Measurements from ENCODE around the gene ARFGAP1.

The ARFGAP1 gene

DNA sequence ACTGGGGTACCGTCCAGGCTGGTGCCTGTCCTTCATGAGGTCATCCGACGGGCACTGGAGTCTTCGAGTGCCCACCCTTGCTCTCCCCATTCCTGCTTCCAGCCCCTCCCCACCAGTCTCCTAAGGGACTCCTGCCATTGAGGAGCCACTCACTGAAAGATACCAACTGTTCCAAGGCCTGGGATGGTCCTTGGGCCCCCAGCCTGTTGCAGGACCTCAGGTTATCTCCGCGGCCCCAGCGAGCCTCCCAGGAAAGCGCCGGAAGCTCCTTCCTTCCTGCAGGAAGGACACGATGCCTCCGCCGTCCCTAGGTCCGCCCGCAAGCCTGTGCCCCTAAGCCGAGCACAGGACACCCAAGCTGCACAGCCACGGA, 19.6 kb upstream of the ARFGAP1 start:
- Histone ChIP-seq H3K27ac (ENCODE audit: low read length) (no peak overlapping the region), H3K36me3 (ENCODE audit: control insufficient read depth in 2 of 2, insufficient read depth in 2 of 2, low read length in 2 of 2) (no peaks in the 10 kb centered on the region), H3K27me3 (ENCODE audit: control insufficient read depth in 1 of 2, insufficient read depth in 2 of 2, low read length in 2 of 2) (peaks cover 44 to 45% of the 10 kb centered on the region in 2 donors), H3K9ac (ENCODE audit: low read length in 2 of 2) (no peak overlapping the region), H3K4me1 (ENCODE audit: control insufficient read depth, insufficient read depth, low read length) (peaks cover 10% of the 10 kb centered on the region), H3K9me3 (ENCODE audit: control insufficient read depth in 2 of 2, low read length in 2 of 2) (no peaks in the 10 kb centered on the region), H3K4me3 (ENCODE audit: low read length in 2 of 2) (peak overlapping the region in 1 of 2 donors; percentile 60)

DNA sequence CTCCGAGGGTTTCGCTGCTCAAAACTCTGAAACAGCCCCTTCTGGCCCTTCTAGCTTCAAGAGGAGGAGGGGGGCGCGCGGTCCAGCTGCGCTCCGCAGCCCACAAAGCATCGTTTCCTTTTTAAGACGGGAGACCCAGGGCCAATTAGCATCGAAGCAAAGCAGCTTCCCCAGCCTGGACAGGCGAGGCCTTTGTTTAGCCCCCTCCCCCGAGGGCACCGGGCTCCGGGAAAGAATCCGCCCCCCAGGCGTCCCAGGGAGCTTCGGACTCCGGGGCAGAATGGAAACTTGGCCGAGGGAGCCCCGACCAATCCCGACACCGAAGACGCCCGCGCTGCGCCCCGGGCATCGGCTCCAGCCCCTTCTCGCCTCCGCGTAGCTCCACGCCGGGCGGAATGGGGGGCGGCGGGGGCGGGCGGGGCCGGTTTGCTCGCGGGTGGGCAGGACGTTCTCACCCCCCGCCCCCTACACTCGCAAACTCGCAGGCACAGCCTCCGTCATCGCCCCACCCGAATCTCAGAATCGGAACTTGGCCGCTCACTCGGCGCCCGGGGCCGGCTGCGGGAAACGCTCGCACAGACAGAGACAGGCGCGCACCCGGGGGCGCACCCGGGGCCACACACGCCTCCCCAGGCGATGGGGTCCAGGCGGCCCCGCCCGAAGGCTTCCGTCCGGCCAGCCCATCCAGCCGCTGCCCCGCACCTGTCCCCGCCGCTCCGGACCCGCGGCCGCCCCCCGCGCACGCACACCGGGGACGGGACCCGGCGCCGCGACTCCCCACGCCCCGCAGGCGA, 19.0 kb upstream of the ARFGAP1 start:
- Histone ChIP-seq H3K9me3 (ENCODE audit: control insufficient read depth in 2 of 2, low read length in 2 of 2) (no peaks in the 10 kb centered on the region), H3K4me1 (ENCODE audit: control insufficient read depth, insufficient read depth, low read length) (peaks cover 10% of the 10 kb centered on the region), H3K36me3 (ENCODE audit: control insufficient read depth in 2 of 2, insufficient read depth in 2 of 2, low read length in 2 of 2) (no peaks in the 10 kb centered on the region), H3K9ac (ENCODE audit: low read length in 2 of 2) (no peak overlapping the region), H3K27ac (ENCODE audit: low read length) (no peak overlapping the region), H3K4me3 (ENCODE audit: low read length in 2 of 2) (peak overlapping the region in 1 of 2 donors; percentile 60), H3K27me3 (ENCODE audit: control insufficient read depth in 1 of 2, insufficient read depth in 2 of 2, low read length in 2 of 2) (peaks cover 43 to 44% of the 10 kb centered on the region in 2 donors)

DNA sequence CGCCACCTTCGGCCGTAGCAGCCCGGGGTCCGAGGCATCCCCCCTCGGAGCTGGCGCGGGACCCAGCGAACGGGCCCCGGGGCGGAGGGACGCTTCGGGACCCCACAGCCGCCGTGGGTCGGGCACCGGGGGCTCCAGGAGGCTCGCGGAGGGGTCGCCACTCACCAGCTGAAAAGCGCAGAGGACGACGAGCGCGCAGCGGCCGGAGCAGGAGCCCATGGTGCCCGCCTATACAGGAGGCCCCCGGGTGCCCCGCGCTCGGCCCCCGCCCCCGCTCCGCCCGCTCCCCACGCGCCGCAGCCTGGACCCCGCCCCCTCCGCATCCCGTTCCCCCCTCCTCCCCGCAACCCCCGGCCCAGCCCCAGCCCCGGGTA, 18.4 kb upstream of the ARFGAP1 start, which contains the start of gene NKAIN4:
Gene NKAIN4 (minus strand): TSS at position 232 of the 374 bp plus-strand sequence. CDS start 13 bp downstream, at position 219.
- H3K27ac ChIP-seq (ENCODE audit: low read length): no peak within 1 kb of the TSS
- peaks cover 39 to 43% of the 10 kb centered on the region in 2 donors for H3K27me3 ChIP-seq (ENCODE audit: control insufficient read depth in 1 of 2, insufficient read depth in 2 of 2, low read length in 2 of 2)
- no peaks in the 10 kb centered on the region for H3K36me3 ChIP-seq (ENCODE audit: control insufficient read depth in 2 of 2, insufficient read depth in 2 of 2, low read length in 2 of 2)
- no peak within 1 kb of the TSS for H3K9ac ChIP-seq (ENCODE audit: low read length in 2 of 2)
- H3K4me3 ChIP-seq (ENCODE audit: low read length in 2 of 2): peak within 1 kb of the TSS in 1 of 2 donors; percentile 60
- no peaks in the 10 kb centered on the region for H3K9me3 ChIP-seq (ENCODE audit: control insufficient read depth in 2 of 2, low read length in 2 of 2)
- peaks cover 10% of the 10 kb centered on the region for H3K4me1 ChIP-seq (ENCODE audit: control insufficient read depth, insufficient read depth, low read length)

DNA sequence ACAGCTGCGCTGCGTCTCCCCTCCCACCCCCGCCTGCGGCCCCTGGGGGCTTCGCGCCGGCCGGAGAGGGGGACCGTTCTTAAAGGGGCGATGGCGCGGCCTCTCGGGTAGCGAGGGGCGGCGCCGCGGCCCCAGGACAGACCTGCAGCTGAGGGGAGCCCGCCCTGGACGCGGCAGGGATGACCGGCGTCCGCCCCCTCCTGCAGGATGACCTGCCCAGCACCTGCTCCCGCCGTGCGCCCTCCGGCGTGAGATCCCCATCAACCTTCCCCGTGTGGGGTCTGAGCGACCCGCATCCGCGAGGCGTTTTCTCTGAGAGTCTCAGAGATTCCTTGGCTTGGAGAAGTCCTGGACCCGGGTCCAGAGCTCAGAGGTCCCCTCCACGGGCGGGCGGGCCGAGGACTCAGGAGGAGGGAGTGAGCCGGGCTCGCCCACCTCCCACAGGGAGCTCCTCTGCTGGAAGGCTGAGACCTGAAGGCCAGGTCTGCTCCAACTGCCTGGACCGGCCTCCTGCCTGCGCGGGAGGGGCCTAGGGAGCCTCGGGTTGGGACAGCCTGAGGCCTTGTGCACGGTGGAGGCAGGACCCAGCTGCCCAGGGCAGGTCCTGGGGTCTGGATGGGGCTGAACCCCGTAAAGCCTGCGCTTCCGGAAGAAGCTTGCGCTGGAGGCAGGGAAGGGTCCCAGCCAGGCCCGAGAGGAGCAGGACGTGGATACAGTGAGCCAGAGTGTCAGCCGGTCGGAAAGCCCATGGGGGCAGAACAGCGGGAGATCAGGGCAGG, 17.8 kb upstream of the ARFGAP1 start:
- no peaks in the 10 kb centered on the region for H3K9me3 ChIP-seq (ENCODE audit: control insufficient read depth in 2 of 2, low read length in 2 of 2)
- no peaks in the 10 kb centered on the region for H3K36me3 ChIP-seq (ENCODE audit: control insufficient read depth in 2 of 2, insufficient read depth in 2 of 2, low read length in 2 of 2)
- H3K9ac ChIP-seq (ENCODE audit: low read length in 2 of 2): no peak overlapping the region
- H3K27me3 ChIP-seq (ENCODE audit: control insufficient read depth in 1 of 2, insufficient read depth in 2 of 2, low read length in 2 of 2): peaks cover 39 to 47% of the 10 kb centered on the region in 2 donors
- no peak overlapping the region for H3K27ac ChIP-seq (ENCODE audit: low read length)
- peaks cover 10% of the 10 kb centered on the region for H3K4me1 ChIP-seq (ENCODE audit: control insufficient read depth, insufficient read depth, low read length)
- H3K4me3 ChIP-seq (ENCODE audit: low read length in 2 of 2): no peak overlapping the region

DNA sequence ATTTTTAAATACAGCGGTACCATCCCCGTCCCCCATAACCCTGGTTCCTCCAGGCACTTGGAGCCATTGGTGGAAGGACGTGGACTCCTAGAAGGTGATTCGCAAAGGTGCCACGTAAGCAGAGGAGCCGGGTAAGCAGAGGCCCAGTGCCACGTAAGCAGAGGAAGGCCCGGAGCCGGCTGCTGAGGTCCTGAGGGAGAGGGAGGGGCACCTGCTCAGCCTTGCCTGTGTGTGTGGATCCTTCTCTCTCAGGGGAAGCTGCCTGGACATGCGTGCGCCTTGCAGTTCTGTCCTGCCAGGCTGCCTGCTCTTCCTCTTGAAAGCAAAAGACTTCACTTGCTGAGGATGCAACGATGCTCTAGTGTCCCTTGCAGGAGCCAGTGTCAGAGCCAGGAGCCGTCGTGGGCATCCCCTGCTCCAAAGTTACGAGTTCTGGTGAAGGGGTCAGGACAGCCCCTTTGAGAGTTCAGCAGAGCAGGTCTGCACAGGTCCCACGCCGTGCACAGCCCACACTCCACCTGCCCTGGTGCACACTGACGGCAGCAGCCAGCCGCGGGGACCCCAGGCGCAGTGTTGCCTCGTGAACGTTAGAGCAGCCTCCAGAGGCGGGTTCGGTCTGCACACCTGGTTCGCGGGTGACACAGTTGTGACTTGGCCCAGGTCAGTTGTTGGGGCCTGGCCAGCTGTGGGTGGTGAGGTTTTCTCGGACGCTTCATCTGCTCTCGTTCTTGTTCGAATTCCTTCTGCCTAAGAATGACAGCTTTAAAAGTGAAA, 16.5 kb upstream of the ARFGAP1 start:
- peaks cover 35 to 46% of the 10 kb centered on the region in 2 donors for H3K27me3 ChIP-seq (ENCODE audit: control insufficient read depth in 1 of 2, insufficient read depth in 2 of 2, low read length in 2 of 2)
- peaks cover 10% of the 10 kb centered on the region for H3K4me1 ChIP-seq (ENCODE audit: control insufficient read depth, insufficient read depth, low read length)
- H3K4me3 ChIP-seq (ENCODE audit: low read length in 2 of 2): no peak overlapping the region
- H3K36me3 ChIP-seq (ENCODE audit: control insufficient read depth in 2 of 2, insufficient read depth in 2 of 2, low read length in 2 of 2): no peaks in the 10 kb centered on the region
- no peak overlapping the region for H3K27ac ChIP-seq (ENCODE audit: low read length)
- no peaks in the 10 kb centered on the region for H3K9me3 ChIP-seq (ENCODE audit: control insufficient read depth in 2 of 2, low read length in 2 of 2)
- no peak overlapping the region for H3K9ac ChIP-seq (ENCODE audit: low read length in 2 of 2)

DNA sequence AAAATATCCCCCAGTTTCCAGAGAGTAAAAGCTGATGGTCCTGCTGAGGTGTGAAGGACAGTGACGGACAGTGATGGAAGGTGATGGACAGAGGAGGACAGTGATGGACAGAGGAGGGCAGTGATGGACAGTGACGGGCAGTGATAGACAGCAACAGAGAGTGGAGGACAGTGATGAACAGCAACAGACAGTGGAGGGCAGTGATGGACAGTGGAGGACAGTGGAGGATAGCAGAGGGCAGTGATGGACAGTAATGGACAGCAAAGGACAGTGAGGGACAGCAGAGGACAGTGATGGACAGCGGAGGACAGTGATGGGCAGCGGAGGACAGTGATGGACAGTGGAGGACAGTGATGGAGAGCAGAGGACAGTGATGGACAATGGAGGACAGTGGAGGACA, 15.7 kb upstream of the ARFGAP1 start:
- Histone ChIP-seq H3K9ac (ENCODE audit: low read length in 2 of 2) (no peak overlapping the region), H3K9me3 (ENCODE audit: control insufficient read depth in 2 of 2, low read length in 2 of 2) (no peaks in the 10 kb centered on the region), H3K4me1 (ENCODE audit: control insufficient read depth, insufficient read depth, low read length) (peaks cover 10% of the 10 kb centered on the region), H3K4me3 (ENCODE audit: low read length in 2 of 2) (no peak overlapping the region), H3K27me3 (ENCODE audit: control insufficient read depth in 1 of 2, insufficient read depth in 2 of 2, low read length in 2 of 2) (peaks cover 43 to 44% of the 10 kb centered on the region in 2 donors), H3K36me3 (ENCODE audit: control insufficient read depth in 2 of 2, insufficient read depth in 2 of 2, low read length in 2 of 2) (no peaks in the 10 kb centered on the region), H3K27ac (ENCODE audit: low read length) (no peak overlapping the region)

DNA sequence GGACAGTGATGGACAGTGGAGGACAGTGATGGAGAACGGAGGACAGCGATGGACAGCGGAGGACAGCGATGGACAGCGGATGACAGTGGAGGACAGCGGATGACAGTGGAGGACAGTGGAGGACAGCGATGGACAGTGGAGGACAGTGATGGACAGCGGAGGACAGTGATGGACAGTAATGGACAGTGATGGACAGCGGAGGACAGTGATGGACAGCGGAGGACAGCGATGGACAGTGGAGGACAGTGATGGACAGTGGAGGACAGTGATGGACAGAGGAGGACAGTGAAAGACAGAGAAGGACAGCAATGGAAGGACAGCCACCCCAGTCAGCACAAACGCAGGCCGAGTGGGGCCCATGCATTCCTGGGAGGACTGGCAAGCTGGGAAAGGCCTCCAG, 15.0 kb upstream of the ARFGAP1 start:
- H3K9ac ChIP-seq (ENCODE audit: low read length in 2 of 2): no peak overlapping the region
- no peak overlapping the region for H3K4me3 ChIP-seq (ENCODE audit: low read length in 2 of 2)
- peaks cover 38 to 39% of the 10 kb centered on the region in 2 donors for H3K27me3 ChIP-seq (ENCODE audit: control insufficient read depth in 1 of 2, insufficient read depth in 2 of 2, low read length in 2 of 2)
- no peaks in the 10 kb centered on the region for H3K36me3 ChIP-seq (ENCODE audit: control insufficient read depth in 2 of 2, insufficient read depth in 2 of 2, low read length in 2 of 2)
- peaks cover 10% of the 10 kb centered on the region for H3K4me1 ChIP-seq (ENCODE audit: control insufficient read depth, insufficient read depth, low read length)
- no peak overlapping the region for H3K27ac ChIP-seq (ENCODE audit: low read length)
- no peaks in the 10 kb centered on the region for H3K9me3 ChIP-seq (ENCODE audit: control insufficient read depth in 2 of 2, low read length in 2 of 2)

DNA sequence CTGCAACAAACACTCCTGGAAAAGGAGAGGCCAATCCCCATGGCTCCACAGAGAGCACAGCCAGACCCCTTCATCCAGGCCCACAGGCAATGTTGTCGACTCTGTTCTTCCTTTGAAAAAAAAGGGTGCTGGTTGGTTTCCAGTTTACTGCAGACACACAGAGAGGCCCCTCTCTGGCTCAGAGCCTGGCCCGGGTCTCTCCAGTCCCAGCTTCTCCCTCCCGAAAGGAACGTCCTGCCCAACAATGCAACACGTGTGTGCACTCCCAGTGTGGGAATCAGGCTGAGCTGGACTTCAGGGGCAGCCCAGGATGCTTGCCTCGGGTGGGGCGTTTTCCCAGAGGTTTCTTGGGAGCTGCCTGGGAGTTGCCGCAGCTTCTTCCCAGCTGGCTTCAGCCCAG, 13.8 kb upstream of the ARFGAP1 start:
- H3K27ac ChIP-seq (ENCODE audit: low read length): no peak overlapping the region
- H3K4me3 ChIP-seq (ENCODE audit: low read length in 2 of 2): no peak overlapping the region
- no peaks in the 10 kb centered on the region for H3K9me3 ChIP-seq (ENCODE audit: control insufficient read depth in 2 of 2, low read length in 2 of 2)
- H3K27me3 ChIP-seq (ENCODE audit: control insufficient read depth in 1 of 2, insufficient read depth in 2 of 2, low read length in 2 of 2): peaks cover 29 to 34% of the 10 kb centered on the region in 2 donors
- H3K9ac ChIP-seq (ENCODE audit: low read length in 2 of 2): no peak overlapping the region
- H3K4me1 ChIP-seq (ENCODE audit: control insufficient read depth, insufficient read depth, low read length): peaks cover 6% of the 10 kb centered on the region
- no peaks in the 10 kb centered on the region for H3K36me3 ChIP-seq (ENCODE audit: control insufficient read depth in 2 of 2, insufficient read depth in 2 of 2, low read length in 2 of 2)

DNA sequence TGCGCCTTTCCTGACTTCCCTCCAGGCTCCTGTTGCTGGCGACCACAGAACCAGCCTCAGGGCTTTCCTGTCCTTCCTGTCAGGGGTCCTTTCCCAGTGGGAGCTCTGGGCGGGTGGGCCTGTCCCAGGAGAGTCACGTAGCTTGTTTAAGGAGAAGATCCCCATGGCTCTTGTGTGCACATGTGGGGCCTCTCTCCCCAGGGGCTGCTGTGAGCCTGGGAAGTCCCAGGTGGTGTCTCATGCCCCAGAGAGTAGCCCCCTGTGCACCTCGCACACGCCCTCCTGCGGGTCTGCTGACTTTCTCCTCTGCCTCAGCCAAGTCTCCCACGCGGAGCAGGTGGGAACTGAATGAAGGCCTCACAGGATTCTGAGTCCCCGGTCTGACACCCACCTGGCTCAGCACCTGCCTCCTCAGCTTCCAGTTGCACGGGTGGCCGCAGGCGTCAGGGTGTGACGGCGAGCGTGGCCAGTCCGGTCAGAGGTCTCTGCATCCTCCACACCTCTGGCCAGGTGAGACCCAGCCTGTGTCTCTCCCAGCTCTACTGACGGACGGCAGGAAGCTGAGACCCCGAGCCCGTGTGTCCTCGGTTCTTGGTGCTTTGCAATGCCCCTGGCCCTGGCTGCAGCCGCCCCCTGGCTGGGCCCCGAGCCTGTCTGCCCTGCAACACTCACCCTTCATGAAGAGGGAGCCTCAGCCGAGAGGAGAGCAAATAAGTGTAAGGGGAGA, 12.7 kb upstream of the ARFGAP1 start:
- Histone ChIP-seq H3K36me3 (ENCODE audit: control insufficient read depth in 2 of 2, insufficient read depth in 2 of 2, low read length in 2 of 2) (no peaks in the 10 kb centered on the region), H3K4me1 (ENCODE audit: control insufficient read depth, insufficient read depth, low read length) (no peaks in the 10 kb centered on the region), H3K9ac (ENCODE audit: low read length in 2 of 2) (no peak overlapping the region), H3K9me3 (ENCODE audit: control insufficient read depth in 2 of 2, low read length in 2 of 2) (no peaks in the 10 kb centered on the region), H3K4me3 (ENCODE audit: low read length in 2 of 2) (no peak overlapping the region), H3K27me3 (ENCODE audit: control insufficient read depth in 1 of 2, insufficient read depth in 2 of 2, low read length in 2 of 2) (peaks cover 25 to 39% of the 10 kb centered on the region in 2 donors), H3K27ac (ENCODE audit: low read length) (no peak overlapping the region)

DNA sequence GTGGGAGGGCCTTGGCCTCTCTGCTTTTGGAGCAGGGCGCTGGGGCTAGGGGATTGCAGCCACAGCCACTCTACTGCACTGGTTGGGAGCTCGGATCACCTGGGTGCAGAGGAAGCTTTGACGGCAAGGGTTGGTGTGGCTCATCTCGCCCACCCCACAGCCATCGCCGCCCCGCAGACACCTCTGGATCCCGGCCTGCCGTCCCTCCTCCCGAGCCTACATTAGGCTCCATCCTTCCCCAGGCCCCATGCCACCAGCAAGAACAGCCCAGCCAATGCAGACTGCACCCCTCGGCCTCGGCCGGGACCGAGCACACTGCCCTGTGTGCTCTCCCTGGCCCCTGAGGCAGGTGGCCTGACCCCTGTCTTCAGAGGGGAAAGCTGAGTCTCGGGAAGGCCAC, 12.1 kb upstream of the ARFGAP1 start:
- Histone ChIP-seq H3K27ac (ENCODE audit: low read length) (no peak overlapping the region), H3K36me3 (ENCODE audit: control insufficient read depth in 2 of 2, insufficient read depth in 2 of 2, low read length in 2 of 2) (no peaks in the 10 kb centered on the region), H3K4me3 (ENCODE audit: low read length in 2 of 2) (no peak overlapping the region), H3K9ac (ENCODE audit: low read length in 2 of 2) (no peak overlapping the region), H3K27me3 (ENCODE audit: control insufficient read depth in 1 of 2, insufficient read depth in 2 of 2, low read length in 2 of 2) (peaks cover 18 to 33% of the 10 kb centered on the region in 2 donors), H3K9me3 (ENCODE audit: control insufficient read depth in 2 of 2, low read length in 2 of 2) (no peaks in the 10 kb centered on the region), H3K4me1 (ENCODE audit: control insufficient read depth, insufficient read depth, low read length) (no peaks in the 10 kb centered on the region)
